Psoas muscle (tissue), 8 donors: ENCODE measurements around the gene FAM83C. TPM values are rescaled to one million over a fixed set of nuclear protein-coding genes. Genes with fewer than 3 reads are reported as not detected.
A peak's percentile ranks its signal among the peaks of the same experiment; 100 is the strongest.
"Not testable (repeated sequence)": the region's sequence is repeated elsewhere in the genome, so short reads cannot be mapped to it uniquely, and the experiment has no call there.

Source experiments
- ATAC-seq, 4 donors: fragments of 200-7000 bp; cut with Tn5 transposase; one replicate each; pipeline ENCODE4 v1.9.1; 2020; ENCODE audit warnings: moderate library complexity in 3 of 4, mild to moderate bottlenecking in 2 of 4
- DNase-seq, 2 donors: peaks; one replicate each; pipeline ENCODE4 v3.0.0-alpha.2; 2020
- H3K27ac ChIP-seq: fragments of 200-600 bp; one replicate; pipeline ENCODE4 v1.8.0; 2022
- H3K27me3 ChIP-seq, 3 donors: fragments of 200-600 bp in 1 of 3; one replicate each; pipeline versions ENCODE4 v1.6.1 to v1.8.0; 2013 to 2022; ENCODE audit warnings: low read length in 2 of 3, mild to moderate bottlenecking in 2 of 3, moderate library complexity in 1 of 3; ENCODE audit not compliant: insufficient read depth in 3 of 3
- H3K36me3 ChIP-seq, 2 donors: fragments of 200-600 bp in 1 of 2; one replicate each; pipeline versions ENCODE4 v1.6.1 to v1.8.0; 2013 to 2022; ENCODE audit warnings: low read depth in 1 of 2, mild to moderate bottlenecking in 1 of 2, moderate library complexity in 1 of 2; ENCODE audit not compliant: insufficient read depth in 1 of 2
- H3K4me1 ChIP-seq: fragments of 200-600 bp; one replicate; pipeline ENCODE4 v1.8.0; 2022
- H3K4me3 ChIP-seq: fragments of 200-600 bp; one replicate; pipeline ENCODE4 v1.8.0; 2022; ENCODE audit warnings: mild to moderate bottlenecking
- H3K9me3 ChIP-seq: fragments of 200-600 bp; one replicate; pipeline ENCODE4 v1.8.0; 2022
- CTCF ChIP-seq: fragments of 200-600 bp; IDR thresholded peaks from one replicate; pipeline ENCODE4 v1.8.0; 2022; ENCODE audit warnings: antibody characterized with exemption
- WGBS, 3 donors: extraction: QIAGEN DNeasy Blood & Tissue Kit; methylation state at CpG; one replicate each; pipeline versions ENCODE4 v1.1.6 to v1.1.7; 2013; 5-methylcytosine and 5-hydroxymethylcytosine counted together
- intact Hi-C, 2 donors: fragments of 100-400 bp; cut with DNase I; formaldehyde crosslinking; loops; one replicate each; pipeline versions ENCODE4 v1.11.0 to v1.14.2; 2022
- polyA plus RNA-seq, 3 donors: library from polyadenylated mRNA; stranded (reverse); fragments of 200-250 nt; gene quantifications; one replicate each; pipeline ENCODE4 v1.2.3, GENCODE V29; 2013
- total RNA-seq, 4 donors: library from RNA; stranded (reverse); fragmentation: NEBNext Ultra II Directional in 2 of 4; extraction: Animal tissue kit (Norgen Biotek cat#: 25700) in 2 of 4; gene quantifications; one replicate each; pipeline versions ENCODE4 v1.2.1 to v1.2.4, GENCODE V29; 2021 to 2023
- donor health status: healthy with polysubstance abuse.
- donor health status: DM: no; HTN: no; CAD: no; lungs with moderate emphysema.
- donor health status: Bipolar disorder and iron deficiency.
- donor health status: healthy.
- donor health status: DM: yes; HTN: yes; CAD: no.
- donor health status: DM: no; HTN: no; CAD: no.
- donor health status: DM: no; HTN: no; CAD: no.
- donor health status: DM: yes; HTN: yes; CAD: no.

The FAM83C gene
- total and polyA plus RNA-seq, 7 donors: 0.04 to 0.07 (median 0.04) TPM; not detected in 4

DNA sequence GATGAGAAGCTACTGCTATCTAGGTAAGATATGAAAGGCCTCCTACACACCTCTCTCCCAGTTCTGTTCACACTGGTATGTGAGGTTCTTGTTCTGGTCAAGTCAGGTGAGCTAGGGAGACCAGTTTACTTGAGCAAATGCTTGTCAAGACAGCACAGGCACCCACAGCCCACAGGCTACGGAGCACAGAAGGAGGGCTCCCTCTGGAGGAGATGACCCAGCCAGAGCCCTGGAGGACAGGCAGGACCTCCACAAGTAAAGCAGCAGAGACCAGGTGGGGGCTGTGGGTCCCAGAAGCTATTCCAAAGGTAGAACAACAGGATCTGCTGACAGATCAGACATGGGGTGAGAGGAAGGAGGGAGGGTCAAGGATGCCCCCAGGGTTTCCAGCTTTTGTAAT is 27.5 kb downstream of the FAM83C start:
- Histone ChIP-seq H3K4me1 (no peaks in the 10 kb centered on the region), H3K4me3 (no peak overlapping the region), H3K9me3 (no peaks in the 10 kb centered on the region), H3K27ac (no peak overlapping the region), H3K27me3 (no peaks in the 10 kb centered on the region), H3K36me3 (peaks cover 0 to 28% of the 10 kb centered on the region in 2 donors)
- DNase-seq (no peak), ATAC-seq (no peak)
- TF ChIP-seq CTCF: no peak
- intact Hi-C loops: loop anchor here in 1 of 2 donors (10.0 kb wide), 1 partner anchor 430 kb away; no protein-coding TSS in a partner anchor
- 76 to 85% (median 83%) methylated on average over 1 of the region's 1 CpG for WGBS, 3 donors

- H3K4me1 ChIP-seq: no peaks in the 10 kb centered on the region
- H3K9me3 ChIP-seq: no peaks in the 10 kb centered on the region
- WGBS, 3 donors: 68 to 71% (median 70%) methylated on average over 17 of the region's 17 CpGs
- ATAC-seq: peak; percentile 25 to 60 (median 43)
- H3K27me3 ChIP-seq: no peaks in the 10 kb centered on the region
- TF ChIP-seq CTCF: no peak
- intact Hi-C loops: loop anchor here in 1 of 2 donors (10.0 kb wide), 1 partner anchor 429 kb away; no protein-coding TSS in a partner anchor
- H3K36me3 ChIP-seq: peaks cover 0 to 24% of the 10 kb centered on the region in 2 donors
- no peak for DNase-seq
- H3K4me3 ChIP-seq: no peak overlapping the region
- H3K27ac ChIP-seq: no peak overlapping the region
These were observed 28.5 kb downstream of the FAM83C start for GRCh38 chr20:35263532-35264341.

DNA sequence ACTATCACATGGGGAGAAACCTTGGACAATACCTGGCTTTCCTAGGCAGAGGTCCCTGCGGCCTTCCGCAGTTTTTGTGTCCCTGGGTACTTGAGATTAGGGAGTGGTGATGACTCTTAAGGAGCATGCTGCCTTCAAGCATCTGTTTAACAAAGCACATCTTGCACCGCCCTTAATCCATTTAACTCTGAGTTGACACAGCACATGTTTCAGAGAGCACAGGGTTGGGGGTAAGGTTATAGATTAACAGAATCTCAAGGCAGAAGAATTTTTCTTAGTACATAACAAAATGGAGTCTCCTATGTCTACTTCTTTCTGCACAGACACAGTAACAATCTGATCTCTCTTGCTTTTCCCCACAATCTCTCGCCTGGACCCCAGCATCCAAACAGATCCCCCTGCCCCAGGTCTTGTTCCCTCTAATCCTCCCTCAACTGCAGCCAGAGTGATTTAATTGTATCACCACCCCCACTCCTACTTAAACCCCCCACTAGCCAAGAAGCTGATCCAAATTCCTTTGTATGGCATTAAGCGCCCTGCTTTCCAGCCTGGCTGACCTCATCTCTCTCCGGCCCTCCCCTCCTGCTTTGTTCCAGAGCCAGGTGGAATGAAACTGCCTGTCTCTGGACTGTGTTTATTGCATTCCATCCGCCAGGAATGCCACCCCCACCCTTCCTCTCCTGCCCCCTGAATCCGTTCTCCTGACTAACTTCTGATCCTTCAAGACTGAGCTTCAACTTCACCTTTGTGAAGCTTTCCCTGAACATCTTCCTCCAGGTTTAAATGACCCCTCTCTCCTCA is 29.3 kb downstream of the FAM83C start:
- ATAC-seq: peak in 2 of 4 donors; percentile 45 to 48
- not testable (repeated sequence) for H3K4me3 ChIP-seq, H3K4me1 ChIP-seq, DNase-seq, H3K9me3 ChIP-seq, H3K27me3 ChIP-seq, H3K27ac ChIP-seq
- peaks cover 0 to 19% of the 10 kb centered on the region in 2 donors for H3K36me3 ChIP-seq
- intact Hi-C loops: loop anchor here in 1 of 2 donors (10.0 kb wide), 1 partner anchor 428 kb away; no protein-coding TSS in a partner anchor
- WGBS, 3 donors: 45 to 60% (median 50%) methylated on average over 5 of the region's 8 CpGs

DNA sequence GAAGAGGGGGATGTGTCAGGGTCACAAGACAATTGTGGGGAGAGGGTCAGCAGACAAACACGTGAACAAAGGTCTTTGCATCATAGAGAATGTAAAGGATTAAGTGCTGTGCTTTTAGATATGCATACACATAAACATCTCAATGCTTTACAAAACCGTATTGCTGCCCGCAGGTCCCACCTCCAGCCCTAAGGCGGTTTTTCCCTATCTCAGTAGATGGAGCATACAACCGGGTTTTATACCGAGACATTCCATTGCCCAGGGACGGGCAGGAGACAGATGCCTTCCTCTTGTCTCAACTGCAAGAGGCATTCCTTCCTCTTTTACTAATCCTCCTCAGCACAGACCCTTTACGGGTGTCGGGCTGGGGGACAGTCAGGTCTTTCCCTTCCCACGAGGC is 29.9 kb downstream of the FAM83C start:
- WGBS, 3 donors: 81 to 90% (median 84%) methylated on average over 7 of the region's 10 CpGs
- not testable (repeated sequence) for H3K27me3 ChIP-seq, H3K4me3 ChIP-seq, DNase-seq, H3K4me1 ChIP-seq, H3K9me3 ChIP-seq, ATAC-seq, H3K27ac ChIP-seq
- intact Hi-C loops: loop anchor here in 1 of 2 donors (10.0 kb wide), 1 partner anchor 428 kb away; no protein-coding TSS in a partner anchor
- H3K36me3 ChIP-seq: peaks cover 0 to 13% of the 10 kb centered on the region in 2 donors

- no peak for TF ChIP-seq CTCF
- H3K4me1 ChIP-seq: no peaks in the 10 kb centered on the region
- 90 to 94% (median 93%) methylated on average over 6 of the region's 6 CpGs for WGBS, 3 donors
- H3K27ac ChIP-seq: no peak overlapping the region
- intact Hi-C loops: loop anchor here in 1 of 2 donors (10.0 kb wide), 1 partner anchor 426 kb away; no protein-coding TSS in a partner anchor
- DNase-seq: no peak
- no peak for ATAC-seq
- H3K36me3 ChIP-seq: peaks cover 0 to 2% of the 10 kb centered on the region in 2 donors
- no peaks in the 10 kb centered on the region for H3K9me3 ChIP-seq
- H3K4me3 ChIP-seq: no peak overlapping the region
- H3K27me3 ChIP-seq: no peaks in the 10 kb centered on the region
These were observed 31.8 kb downstream of the FAM83C start for GRCh38 chr20:35260426-35260825.
